NCI-H345 treated with DMSO at 0.1 percent for 48 hours (cell line): Measurements from ENCODE around the gene FEZF1.

ENCODE experiments used
- DNase-seq: peaks from one replicate; lab custom pipeline; 2025; ENCODE audit not compliant: unreplicated experiment; lab: John Stamatoyannopoulos, UW

The FEZF1 gene

GRCh38 chr7:122273117-122273516 is 31.4 kb downstream of the FEZF1 start:
- DNase-seq, result no peak

- no peak for DNase-seq
Observed at GRCh38 chr7:122269241-122269640, 35.3 kb downstream of the FEZF1 start.

- DNase-seq, result no peak
Observed at GRCh38 chr7:122268101-122268500, 36.4 kb downstream of the FEZF1 start.

- no peak for DNase-seq
Observed at GRCh38 chr7:122262246-122262645, 42.3 kb downstream of the FEZF1 start.

- no peak for DNase-seq
Observed at GRCh38 chr7:122261442-122261841, 43.1 kb downstream of the FEZF1 start.

- DNase-seq, result no peak
Observed at GRCh38 chr7:122261016-122261415, 43.5 kb downstream of the FEZF1 start.

- peak; percentile 76 for DNase-seq
Observed at GRCh38 chr7:122260336-122260735, 44.2 kb downstream of the FEZF1 start.

GRCh38 chr7:122258971-122259370 is 45.6 kb downstream of the FEZF1 start:
- DNase-seq, result no peak

- DNase-seq, result no peak
Observed at GRCh38 chr7:122257056-122257455, 47.5 kb downstream of the FEZF1 start.

GRCh38 chr7:122256046-122256445 is 48.5 kb downstream of the FEZF1 start:
- DNase-seq, result no peak

- no peak for DNase-seq
Observed at GRCh38 chr7:122255454-122255853, 49.1 kb downstream of the FEZF1 start.
